Stimulated activated CD8-positive, alpha-beta memory T cell treated with anti-CD3 and anti-CD28 coated beads, Interleukin-7, amount 100 ng/mL, for 1 hour (primary cell): Measurements from ENCODE around the gene CAMK2G.
A peak's percentile ranks its signal among the peaks of the same experiment; 100 is the strongest.
"Not testable (repeated sequence)": the region's sequence is repeated elsewhere in the genome, so short reads cannot be mapped to it uniquely, and the experiment has no call there.

Source experiments
- DNase-seq, 2 donors: peaks; one replicate each; pipeline ENCODE4 v3.0.0-alpha.2; 2020; ENCODE audit warnings: low read depth in 2 of 2

CAMK2G gene

DNA sequence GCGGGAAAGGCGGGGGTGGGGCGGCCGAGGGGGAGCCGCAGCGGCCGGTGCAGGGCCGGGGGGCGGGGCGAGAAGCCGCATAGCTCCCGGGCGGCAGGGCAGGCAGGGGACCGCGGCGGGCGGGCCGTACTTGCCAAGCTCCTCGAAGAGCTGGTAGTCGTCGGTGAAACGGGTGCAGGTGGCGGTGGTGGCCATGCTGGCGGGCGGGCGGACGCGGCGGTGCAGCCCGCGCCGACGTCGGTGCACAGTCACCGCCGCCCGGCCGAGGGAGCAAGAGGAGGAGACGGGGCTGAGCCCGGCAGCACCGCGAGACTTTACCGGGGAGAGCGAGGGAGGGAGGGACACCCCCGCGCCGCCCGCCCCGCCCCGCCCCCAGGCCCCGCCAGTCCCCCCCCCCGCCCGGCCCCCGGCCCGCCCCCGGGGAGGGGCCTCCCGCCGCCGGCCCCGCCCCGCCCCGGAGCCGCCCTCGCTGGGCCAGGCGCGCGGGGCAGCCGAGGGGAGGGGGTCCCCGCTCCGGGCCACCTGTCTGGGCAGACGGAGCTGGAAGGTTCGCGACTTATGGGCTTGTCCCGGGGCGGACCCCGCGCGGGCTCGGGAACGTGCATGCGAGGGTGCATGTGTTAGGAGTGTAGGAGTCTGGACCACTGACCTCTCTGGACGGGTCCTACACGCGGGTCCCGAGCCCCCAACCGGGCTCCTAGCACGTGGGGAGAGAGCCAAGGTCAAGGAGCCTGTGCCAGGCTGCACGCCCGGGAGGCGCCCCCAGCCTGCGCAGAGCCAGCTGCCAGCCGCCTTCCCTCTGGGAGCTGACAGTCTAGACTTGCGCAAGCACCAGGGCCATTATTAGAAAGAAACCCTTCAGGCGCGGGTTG lies at the start of gene CAMK2G:
Gene CAMK2G (minus strand): TSS at position 289 of the 872 bp plus-strand sequence. CDS start 94 bp downstream, at position 195.
- peak; percentile 52 to 60 for DNase-seq

DNA sequence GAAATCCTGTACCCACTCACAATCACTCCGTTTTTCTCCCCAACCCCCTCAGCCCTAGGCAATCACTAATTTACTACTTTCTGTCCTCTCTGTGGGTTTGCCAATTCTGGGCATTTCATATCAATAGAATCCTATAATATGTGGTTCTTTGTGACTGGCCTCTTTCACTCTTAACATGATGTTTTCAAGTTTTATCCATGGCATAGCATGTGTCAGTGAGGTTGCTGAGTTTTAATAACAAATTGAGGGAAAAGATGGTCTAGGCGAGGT lies 48.4 kb upstream of the CAMK2G start:
- no peak for DNase-seq

DNA sequence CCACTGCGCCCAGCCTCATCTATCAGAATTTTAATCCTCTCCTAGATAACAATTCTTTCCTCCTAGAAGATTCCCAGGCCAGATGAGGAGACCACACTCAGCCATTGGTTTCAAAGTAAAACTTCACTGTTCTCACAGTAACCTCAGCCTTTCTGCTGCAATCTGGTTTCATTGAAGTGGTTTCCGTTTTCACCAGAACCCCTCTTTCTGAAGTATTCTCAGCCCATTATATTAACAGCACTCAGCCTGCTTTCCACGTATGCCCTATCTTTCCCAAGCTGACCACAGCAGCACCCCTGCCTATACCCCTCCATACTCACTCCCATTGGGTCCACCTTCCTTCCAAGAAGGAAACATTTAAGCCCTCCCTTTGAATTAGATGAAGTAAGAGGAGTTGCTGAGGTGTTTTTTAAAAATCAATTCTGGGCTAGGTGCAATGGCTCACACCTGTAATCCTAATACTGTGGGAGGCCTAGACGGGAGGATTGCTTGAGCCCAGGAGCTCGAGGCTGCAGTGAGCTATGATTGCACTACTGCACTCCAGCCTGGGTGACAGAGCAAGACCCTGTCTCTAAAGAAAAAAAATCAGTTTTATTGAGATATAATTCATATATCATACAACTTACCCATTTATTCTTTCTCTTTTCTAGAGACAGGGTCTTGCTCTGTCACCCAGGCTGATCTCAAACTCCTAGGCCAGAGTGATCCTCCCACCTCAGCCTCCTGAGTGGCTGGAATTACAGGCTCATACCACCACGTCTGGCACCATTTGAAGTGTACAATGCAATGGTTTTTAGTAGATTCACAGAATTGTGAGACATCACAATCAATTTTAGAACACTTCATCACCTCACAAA lies 47.9 kb upstream of the CAMK2G start:
- DNase-seq = no peak

DNA sequence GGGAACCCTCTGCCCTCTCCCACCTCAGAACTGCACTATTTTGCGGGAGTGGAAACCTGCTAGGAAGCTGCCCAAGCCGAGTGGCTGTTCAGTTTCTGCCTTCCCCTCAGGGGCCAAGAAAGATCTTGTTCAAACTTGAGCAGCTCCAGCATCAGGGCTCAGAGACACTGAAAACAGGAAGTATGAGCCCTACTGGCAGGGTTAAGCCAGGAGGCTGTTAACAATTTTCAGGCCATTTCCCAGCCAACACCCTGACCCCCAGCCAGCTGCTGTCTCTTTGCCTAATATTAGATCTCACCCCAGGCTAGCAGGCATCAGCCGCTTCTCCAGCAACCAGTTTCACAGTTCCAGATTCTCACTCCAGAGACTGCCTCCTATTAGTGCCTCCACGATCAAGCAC lies 45.7 kb upstream of the CAMK2G start:
- no peak for DNase-seq

DNA sequence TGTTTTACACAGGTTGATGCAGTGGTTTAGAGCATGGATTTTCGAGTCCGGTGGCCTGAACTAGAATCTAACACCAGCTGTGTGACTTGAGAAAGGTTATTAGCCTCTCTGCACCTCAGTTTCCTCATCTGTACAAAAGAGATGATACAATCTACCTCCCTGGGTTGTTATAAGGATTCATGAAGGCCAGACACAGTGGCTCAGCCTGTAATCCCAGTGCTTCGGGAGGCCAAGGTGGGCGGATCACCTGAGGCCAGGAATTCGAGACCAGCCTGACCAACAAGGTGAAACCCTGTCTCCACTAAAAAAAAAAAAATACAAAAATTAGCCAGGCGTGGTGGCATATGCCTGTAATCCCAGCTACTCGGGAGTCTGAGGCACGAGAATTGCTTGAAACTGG lies 45.1 kb upstream of the CAMK2G start:
- not testable (repeated sequence) for DNase-seq

DNA sequence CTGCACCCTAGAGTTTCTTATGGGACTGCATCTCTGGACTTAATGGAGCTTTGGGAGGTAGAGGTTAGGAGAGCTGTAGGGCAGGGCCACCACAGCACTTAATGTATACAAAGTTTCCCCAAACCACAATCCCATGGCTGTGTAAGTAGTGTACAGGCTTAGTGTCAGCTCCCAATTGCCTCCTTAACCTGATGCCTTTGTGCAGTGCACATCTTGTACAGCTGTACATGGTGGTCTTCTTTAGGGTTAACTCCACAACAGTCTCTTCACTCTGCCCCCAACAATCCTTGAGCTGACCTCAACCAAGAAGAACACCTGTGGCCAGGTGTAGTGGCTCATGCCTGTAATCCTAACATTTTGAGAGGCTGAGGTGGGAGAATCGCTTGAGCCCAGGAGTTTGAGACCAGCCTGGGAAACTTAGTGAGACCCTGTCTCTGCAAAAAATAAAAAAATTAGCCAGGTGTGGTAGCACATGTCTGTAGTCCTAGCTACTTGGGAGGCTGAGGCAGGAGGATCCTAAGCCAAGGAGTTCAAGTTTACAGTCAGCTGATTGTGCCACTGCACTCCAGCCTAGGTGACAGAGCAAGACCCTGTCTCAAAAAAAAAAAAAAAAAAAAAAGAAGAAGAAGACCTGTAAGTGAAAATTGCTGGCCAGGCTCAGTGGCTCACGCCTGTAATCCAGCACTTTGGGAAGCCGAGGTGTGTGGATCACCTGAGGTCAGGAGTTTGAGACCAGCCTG lies 43.4 kb upstream of the CAMK2G start:
- no peak for DNase-seq

DNA sequence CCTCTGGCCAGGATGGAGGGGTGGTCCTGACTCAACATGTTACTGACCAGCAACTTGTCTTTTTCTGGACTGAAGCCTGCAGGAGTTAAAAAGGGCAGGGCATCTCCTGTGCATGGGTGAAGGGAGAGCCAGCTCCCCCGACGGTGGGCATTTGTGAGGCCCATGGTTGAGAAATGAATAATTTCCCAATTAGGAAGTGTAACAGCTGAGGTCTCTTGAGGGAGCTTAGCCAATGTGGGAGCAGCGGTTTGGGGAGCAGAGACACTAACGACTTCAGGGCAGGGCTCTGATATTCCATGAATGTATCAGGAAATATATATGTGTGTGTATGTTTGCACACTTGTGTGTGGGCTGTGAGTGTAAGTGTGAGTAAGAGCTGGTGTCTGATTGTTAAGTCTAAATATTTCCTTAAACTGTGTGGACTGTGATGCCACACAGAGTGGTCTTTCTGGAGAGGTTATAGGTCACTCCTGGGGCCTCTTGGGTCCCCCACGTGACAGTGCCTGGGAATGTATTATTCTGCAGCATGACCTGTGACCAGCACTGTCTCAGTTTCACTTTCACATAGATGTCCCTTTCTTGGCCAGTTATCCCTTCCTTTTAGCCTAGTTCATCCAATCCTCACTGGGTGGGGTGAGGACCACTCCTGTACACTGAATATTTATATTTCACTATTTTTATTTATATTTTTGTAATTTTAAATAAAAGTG lies 42.6 kb upstream of the CAMK2G start:
- no peak for DNase-seq

DNA sequence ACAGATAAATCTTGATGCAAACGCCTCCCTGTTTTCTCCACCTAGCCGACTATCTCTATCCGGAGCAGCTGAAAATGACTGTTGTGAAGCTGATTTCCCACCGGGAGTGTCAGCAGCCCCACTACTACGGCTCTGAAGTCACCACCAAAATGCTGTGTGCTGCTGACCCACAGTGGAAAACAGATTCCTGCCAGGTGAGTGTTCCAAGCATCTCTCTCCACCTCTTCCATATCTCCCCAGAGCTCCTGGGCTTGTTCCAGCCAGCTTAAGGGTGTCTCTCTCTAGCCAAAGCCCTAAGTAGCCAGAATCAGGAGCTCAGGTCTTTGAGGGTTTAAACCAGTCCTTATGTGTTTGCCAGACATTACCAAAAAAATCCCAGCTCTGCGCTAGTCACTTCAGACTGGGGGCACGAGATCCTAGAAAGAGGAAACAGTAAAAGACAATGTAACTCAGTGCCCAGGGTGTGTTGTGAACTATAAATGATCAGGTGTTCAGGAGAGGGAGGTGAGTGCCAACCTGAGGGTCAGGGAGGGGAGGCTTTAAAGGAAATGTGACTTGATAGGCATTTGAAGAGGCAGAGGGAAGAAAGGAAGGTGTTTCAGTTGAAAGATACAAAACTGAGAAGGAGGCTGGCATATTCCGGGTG lies 41.0 kb upstream of the CAMK2G start:
- DNase-seq = no peak

DNA sequence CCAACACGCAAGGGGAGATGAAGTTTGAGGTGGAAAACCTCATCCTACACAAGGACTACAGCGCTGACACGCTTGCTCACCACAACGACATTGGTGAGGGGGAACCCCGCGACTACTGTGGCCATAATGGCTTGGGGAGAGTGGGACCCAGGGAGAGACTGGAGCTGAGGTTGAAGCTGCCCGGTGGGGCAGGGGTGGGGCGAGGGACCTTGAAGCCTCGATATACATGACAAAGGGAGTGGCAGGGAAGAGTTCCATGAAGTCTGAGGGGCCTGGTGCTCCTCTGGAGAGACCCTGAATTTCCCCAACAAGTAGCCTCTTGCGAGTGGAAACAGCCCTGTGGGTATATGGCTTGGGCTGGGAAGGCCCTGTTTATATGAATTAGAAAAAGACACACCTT lies 39.7 kb upstream of the CAMK2G start:
- no peak for DNase-seq

DNA sequence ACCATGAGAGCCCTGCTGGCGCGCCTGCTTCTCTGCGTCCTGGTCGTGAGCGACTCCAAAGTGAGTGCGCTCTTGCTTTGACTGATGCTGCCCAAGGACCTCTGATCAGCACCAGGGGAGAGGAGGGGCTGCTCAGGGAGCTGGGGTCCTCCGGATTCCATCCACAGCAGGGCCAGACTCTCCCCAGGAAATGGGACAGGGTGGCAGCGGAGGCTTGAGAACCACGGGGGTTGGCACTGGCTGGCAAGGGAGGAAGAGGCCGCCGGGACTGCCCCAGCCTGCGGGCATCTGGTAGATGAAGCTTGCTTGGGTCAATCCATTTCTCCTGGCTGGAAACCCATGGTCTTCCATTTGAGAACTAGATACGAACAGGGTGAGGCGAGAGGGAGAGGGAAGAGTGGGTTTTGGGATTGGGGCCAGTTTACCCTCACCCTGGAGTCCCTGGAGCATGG lies 37.2 kb upstream of the CAMK2G start:
- DNase-seq = no peak

DNA sequence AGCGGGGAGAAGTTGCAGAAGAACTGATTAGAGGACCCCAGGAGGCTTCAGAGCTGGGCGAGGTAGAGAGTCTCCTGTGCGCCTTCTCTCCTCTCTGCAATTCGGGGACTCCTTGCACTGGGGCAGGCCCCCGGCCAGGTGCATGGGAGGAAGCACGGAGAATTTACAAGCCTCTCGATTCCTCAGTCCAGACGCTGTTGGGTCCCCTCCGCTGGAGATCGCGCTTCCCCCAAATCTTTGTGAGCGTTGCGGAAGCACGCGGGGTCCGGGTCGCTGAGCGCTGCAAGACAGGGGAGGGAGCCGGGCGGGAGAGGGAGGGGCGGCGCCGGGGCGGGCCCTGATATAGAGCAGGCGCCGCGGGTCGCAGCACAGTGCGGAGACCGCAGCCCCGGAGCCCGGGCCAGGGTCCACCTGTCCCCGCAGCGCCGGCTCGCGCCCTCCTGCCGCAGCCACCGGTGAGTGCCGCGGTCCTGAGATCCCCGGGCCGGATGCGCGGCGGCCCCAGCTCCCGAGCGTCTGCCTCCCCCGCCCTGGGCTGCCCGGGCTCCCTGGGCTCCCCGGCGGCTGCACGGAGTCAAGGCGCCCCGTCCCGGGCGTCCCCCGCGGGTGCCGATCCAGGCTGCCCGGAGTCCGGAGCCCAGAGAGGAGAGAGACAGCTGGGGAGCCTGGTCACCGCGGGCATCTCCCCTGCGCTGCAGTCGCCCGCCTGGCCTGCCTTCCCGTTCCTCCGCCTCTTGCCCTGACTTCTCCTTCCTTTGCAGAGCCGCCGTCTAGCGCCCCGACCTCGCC lies 36.6 kb upstream of the CAMK2G start, which contains the start of gene PLAU:
Gene PLAU (plus strand): TSS at position 369 of the 789 bp plus-strand sequence. CDS start 424 bp downstream, outside the sequence.
- DNase-seq = no peak

DNA sequence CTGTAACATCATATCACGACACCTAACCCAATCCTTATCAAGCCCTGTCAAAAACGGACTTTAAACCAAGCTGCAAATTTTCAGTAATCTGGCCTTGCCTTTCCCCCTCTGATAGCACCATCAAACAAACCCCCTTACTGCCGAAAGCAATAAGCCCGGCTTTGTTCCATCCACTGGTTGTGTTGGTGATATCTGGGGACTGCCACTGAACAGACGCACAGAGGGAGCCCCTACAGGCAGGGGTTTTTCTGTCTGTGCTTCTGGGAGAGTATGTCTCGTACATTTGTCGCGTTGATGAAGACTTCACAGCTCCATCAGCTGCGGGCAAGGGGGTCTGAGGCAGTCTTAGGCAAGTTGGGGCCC lies 36.0 kb upstream of the CAMK2G start:
- DNase-seq = no peak

DNA sequence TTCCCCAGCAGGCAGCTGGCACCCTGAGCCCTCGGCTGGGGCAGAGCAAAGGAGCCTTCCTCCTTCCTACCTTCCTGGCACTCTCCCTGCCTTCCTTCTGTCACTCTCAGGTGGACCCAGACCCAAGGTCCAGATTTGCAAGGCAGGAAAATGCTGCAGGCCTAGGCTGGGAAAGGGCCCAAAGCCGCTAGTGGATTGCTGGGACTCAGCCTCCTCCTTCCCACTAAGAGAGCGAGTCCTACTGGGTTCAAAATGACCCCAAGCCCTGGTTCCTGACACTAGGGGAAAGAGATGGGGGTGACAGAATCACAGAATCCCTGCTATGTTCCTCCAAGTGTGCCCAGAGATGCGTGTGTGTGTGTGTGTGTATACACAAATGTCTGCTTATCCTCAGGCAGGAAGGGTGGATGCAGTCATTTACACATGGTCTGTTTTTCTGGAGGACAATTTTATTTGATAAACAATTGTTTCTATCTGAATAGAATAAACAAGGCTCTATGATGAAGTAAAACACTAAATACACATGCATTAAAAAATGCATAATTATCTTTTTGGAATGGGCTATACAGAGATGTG lies 35.3 kb upstream of the CAMK2G start:
- DNase-seq = no peak

DNA sequence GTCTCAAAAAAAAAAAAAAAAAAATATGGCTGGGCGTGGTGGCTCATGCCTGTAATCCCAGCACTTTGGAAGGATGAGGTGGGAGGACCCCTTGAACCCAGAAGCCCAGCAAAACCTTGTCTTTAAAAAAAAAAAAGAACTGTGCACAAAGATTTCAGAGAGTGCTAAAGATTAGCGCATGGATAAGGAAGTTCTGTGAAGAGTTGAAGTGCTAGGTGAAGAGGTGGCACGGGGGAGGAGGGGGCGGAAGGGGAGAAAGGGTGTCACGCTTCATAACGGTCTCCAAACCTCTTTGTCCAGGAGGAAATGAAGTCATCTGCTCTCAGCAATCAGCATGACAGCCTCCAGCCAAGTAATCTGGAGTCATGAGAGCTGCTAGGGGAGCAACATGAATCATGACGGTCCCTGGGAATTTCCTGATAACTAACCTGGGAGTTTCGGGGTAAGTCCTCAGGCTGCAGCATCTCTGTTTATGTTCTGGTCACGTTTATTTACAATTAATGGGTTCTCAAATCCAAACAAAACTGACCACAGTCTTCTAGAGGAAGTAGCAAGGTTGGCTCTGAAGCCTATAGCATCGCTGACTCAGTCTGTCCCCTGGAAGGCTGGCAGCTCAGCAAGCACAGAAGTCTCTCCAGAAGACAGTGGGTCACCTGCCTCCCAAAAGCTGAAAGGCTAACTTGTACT lies 34.6 kb upstream of the CAMK2G start:
- DNase-seq = no peak

DNA sequence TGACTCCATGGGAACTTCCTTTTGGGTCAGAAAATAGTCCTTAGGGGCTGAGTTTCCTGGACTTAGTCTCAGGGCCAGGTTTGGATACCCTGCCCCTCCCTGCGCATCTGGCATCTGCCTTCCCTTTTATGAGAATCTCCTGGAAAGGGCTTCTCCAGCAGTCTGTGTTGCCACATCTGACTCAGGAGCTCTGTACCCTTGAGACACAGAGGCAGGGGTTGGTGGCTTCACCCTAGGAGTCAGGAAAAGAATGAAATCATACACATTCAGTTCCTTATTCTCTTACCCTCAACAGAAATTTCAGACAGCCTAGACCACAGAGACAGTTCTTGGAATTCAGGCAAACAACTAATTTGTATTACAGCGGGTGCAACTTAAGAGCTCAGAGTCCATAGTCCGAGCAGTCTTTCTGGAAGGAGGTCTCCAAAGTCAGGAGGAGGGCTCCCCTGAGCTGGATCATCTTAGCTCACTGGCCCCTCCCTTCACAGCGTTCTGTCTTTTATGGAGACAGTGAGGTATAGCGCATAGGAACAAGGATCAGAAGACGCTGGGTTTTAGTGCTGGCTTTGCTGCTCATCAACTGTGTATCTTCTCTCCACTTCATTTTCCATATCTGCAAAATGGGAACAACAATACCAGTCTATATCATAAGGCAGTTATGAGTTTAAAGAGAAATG lies 33.6 kb upstream of the CAMK2G start:
- DNase-seq = no peak

DNA sequence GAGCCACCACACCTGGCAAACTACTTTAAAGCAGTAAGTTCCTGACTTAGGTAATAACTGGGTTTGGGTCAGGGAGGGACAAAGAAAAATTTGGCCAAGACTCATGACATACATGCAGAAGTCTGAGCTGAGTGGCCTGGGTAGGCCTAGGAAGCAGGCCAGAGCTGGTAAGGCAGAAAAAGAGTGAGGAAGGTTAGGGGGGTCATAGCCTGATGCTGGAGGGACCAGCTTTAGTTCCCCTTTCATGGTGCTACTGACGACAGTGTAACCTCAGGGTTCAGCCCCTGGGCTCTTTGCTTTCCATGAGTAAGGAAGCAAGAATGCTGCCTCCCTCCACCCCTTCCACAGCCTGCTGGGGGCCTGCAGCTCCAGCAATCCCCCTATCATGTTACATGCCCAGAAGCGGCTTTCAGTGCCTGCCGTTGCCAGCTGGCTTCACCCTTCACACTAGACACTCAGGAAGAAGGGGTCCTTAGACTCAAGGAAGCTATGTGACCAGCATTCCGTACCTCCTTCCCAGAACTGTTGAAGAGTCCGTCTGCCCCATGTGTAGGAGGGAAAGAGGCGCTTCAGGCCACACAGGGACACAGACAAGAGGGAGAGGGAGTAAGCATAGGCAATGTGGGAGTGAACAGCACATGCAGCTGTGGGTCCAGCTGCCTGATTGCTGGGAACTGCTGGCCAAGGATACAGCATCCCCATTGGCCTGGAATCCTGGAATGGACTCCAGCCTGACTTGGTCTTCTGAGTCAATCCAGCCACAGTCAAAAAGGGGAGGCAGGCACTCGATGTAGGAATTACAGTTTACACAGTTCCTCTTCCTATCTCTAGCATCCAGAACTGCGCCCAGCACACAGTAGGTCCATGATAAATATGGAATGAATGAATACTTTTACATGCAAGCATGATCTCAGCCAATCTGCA lies 32.4 kb upstream of the CAMK2G start:
- DNase-seq = no peak

DNA sequence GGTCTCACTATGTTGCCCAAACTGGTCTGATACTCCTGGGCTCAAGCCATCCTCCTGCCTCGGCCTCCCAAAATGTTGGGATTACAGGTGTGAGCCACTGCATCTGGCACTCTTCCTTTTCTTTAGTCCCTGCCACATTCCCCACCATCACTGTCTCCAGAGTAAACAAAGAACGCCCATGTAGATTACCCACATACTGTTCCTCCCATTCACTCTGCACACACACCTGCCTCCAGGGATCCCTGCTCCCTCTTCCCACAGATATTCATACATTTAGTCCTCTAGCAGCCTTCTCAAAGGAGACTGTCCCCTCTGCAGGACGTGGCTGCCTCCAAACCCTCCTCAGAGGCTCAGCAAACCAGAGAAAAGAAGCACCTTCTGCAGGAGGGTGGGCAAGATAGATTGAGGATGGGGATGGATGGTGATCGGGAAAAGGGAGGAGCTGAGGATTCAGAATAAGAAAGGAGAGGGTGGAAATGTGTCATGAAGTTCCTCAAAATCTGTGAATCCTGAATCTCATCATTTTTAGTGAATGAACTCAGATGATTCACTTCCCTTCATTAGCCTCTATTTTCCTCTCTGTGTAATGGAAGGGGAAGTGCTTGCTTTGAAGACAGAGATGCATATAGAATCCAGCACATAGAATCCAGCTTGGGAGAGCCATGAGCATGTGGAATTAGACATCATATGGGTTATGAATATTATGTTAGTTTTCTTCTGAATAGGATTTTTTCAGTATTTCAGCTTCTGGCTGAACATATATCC lies 31.1 kb upstream of the CAMK2G start:
- DNase-seq = no peak
